ENCODE results near the gene RASA3.

Gene RASA3

GRCh38 chr13:113995051-113995601 lies 137.3 kb downstream of the RASA3 start:
- no peak for TF ChIP-seq CTCF (IDR thresholded peaks at IDR 0.05)
- DNase-seq: peak; percentile 46
- peaks cover 9% of the 10 kb centered on the region for H3K27me3 Mint-ChIP-seq (ENCODE audit: low read depth, poor library complexity)
- H3K4me3 Mint-ChIP-seq: no peak overlapping the region
- H3K4me1 Mint-ChIP-seq: peaks cover 19% of the 10 kb centered on the region
- peaks cover 3% of the 10 kb centered on the region for H3K9me3 Mint-ChIP-seq
- peaks cover 32% of the 10 kb centered on the region for H3K36me3 Mint-ChIP-seq (ENCODE audit: low read depth)
- no peak overlapping the region for H3K27ac Mint-ChIP-seq

GRCh38 chr13:113992276-113993005 lies 140.0 kb downstream of the RASA3 start:
- DNase-seq: no peak
- TF ChIP-seq CTCF (IDR thresholded peaks at IDR 0.05): no peak
- Mint-ChIP-seq H3K36me3 (ENCODE audit: low read depth) (peaks cover 42% of the 10 kb centered on the region), H3K9me3 (peaks cover 19% of the 10 kb centered on the region), H3K4me3 (no peak overlapping the region), H3K27me3 (ENCODE audit: low read depth, poor library complexity) (no peaks in the 10 kb centered on the region), H3K4me1 (peaks cover 8% of the 10 kb centered on the region), H3K27ac (no peak overlapping the region)

- Mint-ChIP-seq H3K27me3 (ENCODE audit: low read depth, poor library complexity) (no peaks in the 10 kb centered on the region), H3K4me3 (no peak overlapping the region), H3K27ac (peak overlapping the region; percentile 60), H3K4me1 (peaks cover 8% of the 10 kb centered on the region), H3K36me3 (ENCODE audit: low read depth) (peaks cover 42% of the 10 kb centered on the region), H3K9me3 (peaks cover 19% of the 10 kb centered on the region)
- DNase-seq: no peak
- TF ChIP-seq CTCF (IDR thresholded peaks at IDR 0.05): no peak
Observed at GRCh38 chr13:113991676-113992179, 140.7 kb downstream of the RASA3 start.

- peaks cover 8% of the 10 kb centered on the region for H3K4me1 Mint-ChIP-seq
- DNase-seq: no peak
- no peaks in the 10 kb centered on the region for H3K27me3 Mint-ChIP-seq (ENCODE audit: low read depth, poor library complexity)
- H3K9me3 Mint-ChIP-seq: peaks cover 19% of the 10 kb centered on the region
- no peak overlapping the region for H3K4me3 Mint-ChIP-seq
- H3K27ac Mint-ChIP-seq: no peak overlapping the region
- peaks cover 42% of the 10 kb centered on the region for H3K36me3 Mint-ChIP-seq (ENCODE audit: low read depth)
- TF ChIP-seq CTCF (IDR thresholded peaks at IDR 0.05): no peak
Observed at GRCh38 chr13:113991191-113991669, 141.2 kb downstream of the RASA3 start.

- peaks cover 8% of the 10 kb centered on the region for H3K4me1 Mint-ChIP-seq
- H3K36me3 Mint-ChIP-seq (ENCODE audit: low read depth): peaks cover 42% of the 10 kb centered on the region
- no peak for TF ChIP-seq CTCF (IDR thresholded peaks at IDR 0.05)
- no peak overlapping the region for H3K4me3 Mint-ChIP-seq
- H3K27me3 Mint-ChIP-seq (ENCODE audit: low read depth, poor library complexity): no peaks in the 10 kb centered on the region
- peaks cover 19% of the 10 kb centered on the region for H3K9me3 Mint-ChIP-seq
- no peak overlapping the region for H3K27ac Mint-ChIP-seq
- no peak for DNase-seq
Observed at GRCh38 chr13:113990321-113990837, 142.0 kb downstream of the RASA3 start.
